ENCODE measurements around the gene DMRTB1. TPM values are rescaled to one million over a fixed set of nuclear protein-coding genes. Genes with fewer than 3 reads are reported as not detected.

DMRTB1 gene
- total RNA-seq, 2 experiments from 2014 or later = not detected

DNA sequence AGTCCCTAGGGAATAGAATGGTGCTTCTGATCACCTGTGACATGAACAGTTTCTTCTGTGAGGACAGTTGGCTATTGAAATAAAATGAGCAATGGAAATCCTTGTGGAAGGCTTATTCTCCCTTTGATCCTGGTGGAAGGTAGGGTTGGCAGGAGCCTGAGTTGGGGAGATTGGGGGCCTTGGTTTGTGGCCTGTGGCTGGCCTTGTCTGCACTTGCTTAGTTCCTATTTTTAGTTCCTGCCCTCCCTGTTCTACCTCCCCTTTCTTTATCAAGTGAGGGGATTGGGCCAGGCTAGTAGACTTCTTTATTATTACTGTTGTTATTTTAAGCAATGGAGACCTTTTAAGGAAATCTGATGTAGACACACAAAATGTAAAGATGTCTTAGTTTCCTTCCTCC lies 8.2 kb downstream of the DMRTB1 start:
- no peaks in the 10 kb centered on the region for H3K27me3 Mint-ChIP-seq
- no peaks in the 10 kb centered on the region for H3K36me3 Mint-ChIP-seq
- H3K27ac Mint-ChIP-seq = no peak overlapping the region
- no peaks in the 10 kb centered on the region for H3K4me1 Mint-ChIP-seq
- DNase-seq = no peak
- no peak overlapping the region for H3K4me3 Mint-ChIP-seq
- no peaks in the 10 kb centered on the region for H3K9me3 Mint-ChIP-seq

DNA sequence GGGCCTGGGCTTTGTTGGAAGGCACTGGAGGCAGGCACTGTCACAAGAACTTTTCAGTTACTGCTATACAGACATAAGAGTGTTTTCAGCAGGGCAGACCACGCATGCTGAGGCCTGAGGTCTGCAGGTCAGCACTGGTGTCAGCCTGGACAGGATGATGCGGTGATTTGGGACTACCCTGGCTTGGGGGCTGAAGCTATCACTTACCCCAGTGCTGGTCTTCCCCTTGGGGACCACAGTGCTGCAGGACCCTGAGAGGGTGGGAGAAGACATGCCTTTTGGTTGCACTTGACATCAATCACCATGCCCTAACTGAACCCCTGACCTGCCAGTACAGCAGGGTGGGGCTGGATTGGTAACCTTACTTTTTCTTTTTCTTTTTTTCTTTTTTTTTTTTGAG lies 9.2 kb downstream of the DMRTB1 start:
- DNase-seq = no peak
- no peak overlapping the region for H3K27ac Mint-ChIP-seq
- no peaks in the 10 kb centered on the region for H3K9me3 Mint-ChIP-seq
- H3K4me1 Mint-ChIP-seq = no peaks in the 10 kb centered on the region
- no peaks in the 10 kb centered on the region for H3K27me3 Mint-ChIP-seq
- H3K4me3 Mint-ChIP-seq = no peak overlapping the region
- no peaks in the 10 kb centered on the region for H3K36me3 Mint-ChIP-seq

DNA sequence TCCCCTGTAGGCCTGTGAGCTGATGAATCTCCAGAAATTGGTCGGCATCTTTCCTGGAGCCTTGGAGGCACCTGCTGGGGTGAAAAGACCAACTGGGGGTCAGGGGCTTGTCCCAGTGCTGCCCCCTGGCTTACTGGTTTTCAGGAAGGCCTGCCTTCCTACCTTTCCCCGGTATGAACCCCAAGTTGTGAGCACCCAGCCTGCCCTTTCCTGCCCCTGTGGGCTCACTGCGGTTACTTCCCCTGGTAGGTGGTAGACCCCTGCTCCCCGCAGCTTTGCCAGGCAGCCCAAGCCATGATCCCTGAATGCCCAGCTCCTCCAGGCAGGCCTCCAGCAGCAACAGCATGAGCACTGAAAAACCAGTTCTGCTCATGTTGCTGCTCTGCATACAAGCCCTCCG lies 10.2 kb downstream of the DMRTB1 start:
- H3K4me1 Mint-ChIP-seq = no peaks in the 10 kb centered on the region
- no peak overlapping the region for H3K4me3 Mint-ChIP-seq
- DNase-seq = no peak
- H3K27ac Mint-ChIP-seq = no peak overlapping the region
- no peaks in the 10 kb centered on the region for H3K36me3 Mint-ChIP-seq
- H3K9me3 Mint-ChIP-seq = no peaks in the 10 kb centered on the region
- no peaks in the 10 kb centered on the region for H3K27me3 Mint-ChIP-seq

DNA sequence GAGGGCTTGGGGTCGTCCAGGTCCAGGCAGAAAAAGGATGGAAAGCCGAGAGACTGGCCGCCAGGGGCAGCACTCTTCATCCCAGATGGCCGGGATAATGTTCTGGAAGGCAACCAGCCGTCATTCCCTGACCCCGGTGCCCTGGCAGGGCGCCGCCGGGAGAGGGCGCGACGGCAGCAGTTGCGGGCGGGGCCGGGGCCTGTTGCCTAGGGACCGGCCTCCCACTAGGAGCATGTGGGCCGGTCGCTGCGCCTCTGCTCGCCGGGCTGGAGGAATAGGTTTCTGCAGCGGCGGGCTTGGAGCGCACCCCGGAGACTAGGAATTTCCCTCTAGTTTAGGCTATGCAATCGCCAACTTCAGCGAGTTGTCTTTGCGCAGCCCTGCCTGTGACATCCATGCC lies 11.0 kb downstream of the DMRTB1 start:
- H3K4me1 Mint-ChIP-seq = no peaks in the 10 kb centered on the region
- H3K9me3 Mint-ChIP-seq = no peaks in the 10 kb centered on the region
- no peak for DNase-seq
- H3K27me3 Mint-ChIP-seq = no peaks in the 10 kb centered on the region
- H3K36me3 Mint-ChIP-seq = no peaks in the 10 kb centered on the region
- no peak overlapping the region for H3K27ac Mint-ChIP-seq
- H3K4me3 Mint-ChIP-seq = no peak overlapping the region

DNA sequence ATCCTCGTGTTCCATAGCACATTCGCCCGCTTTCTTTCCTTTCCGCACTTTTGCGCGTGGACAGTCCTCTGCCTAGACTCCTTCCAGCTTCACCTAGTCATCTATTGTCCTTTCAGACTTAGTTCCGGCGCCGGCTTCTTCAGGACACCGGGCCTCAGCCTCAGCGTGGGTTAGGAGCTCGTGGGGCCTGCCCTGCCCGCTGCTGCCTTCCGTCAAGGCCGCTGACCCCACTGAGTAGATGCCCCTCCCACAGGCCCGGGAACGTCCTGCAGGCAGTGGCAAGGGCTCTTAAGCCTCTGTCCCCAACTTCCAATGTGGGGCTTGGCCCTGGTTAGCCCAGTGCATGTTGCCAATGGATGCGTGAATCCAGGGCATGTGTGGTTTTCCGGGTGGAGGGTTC lies 11.4 kb downstream of the DMRTB1 start:
- no peak overlapping the region for H3K4me3 Mint-ChIP-seq
- H3K9me3 Mint-ChIP-seq = no peaks in the 10 kb centered on the region
- no peaks in the 10 kb centered on the region for H3K27me3 Mint-ChIP-seq
- DNase-seq = no peak
- H3K4me1 Mint-ChIP-seq = no peaks in the 10 kb centered on the region
- no peaks in the 10 kb centered on the region for H3K36me3 Mint-ChIP-seq
- H3K27ac Mint-ChIP-seq = no peak overlapping the region

DNA sequence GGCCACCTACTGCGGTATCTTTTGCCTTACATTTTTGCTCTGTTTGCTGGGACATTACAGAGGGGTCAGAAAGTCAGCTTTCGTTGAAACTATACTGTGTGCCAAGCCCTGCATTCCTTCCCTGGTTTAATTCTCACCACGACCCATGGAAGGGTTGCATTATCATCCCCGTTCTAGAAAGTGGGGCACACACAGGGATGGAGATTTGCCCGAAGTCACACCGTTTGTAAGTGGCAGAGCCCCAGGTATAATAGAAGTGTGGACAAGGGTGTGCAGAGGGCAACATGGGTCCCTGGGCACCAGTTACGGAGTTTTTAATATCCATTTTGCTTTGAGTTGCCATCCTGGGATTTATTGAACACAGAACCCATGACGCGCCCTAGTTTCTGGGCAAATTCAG lies 11.8 kb downstream of the DMRTB1 start:
- Mint-ChIP-seq H3K27ac (no peak overlapping the region), H3K4me3 (no peak overlapping the region), H3K9me3 (no peaks in the 10 kb centered on the region), H3K4me1 (no peaks in the 10 kb centered on the region), H3K27me3 (no peaks in the 10 kb centered on the region), H3K36me3 (no peaks in the 10 kb centered on the region)
- DNase-seq = no peak

DNA sequence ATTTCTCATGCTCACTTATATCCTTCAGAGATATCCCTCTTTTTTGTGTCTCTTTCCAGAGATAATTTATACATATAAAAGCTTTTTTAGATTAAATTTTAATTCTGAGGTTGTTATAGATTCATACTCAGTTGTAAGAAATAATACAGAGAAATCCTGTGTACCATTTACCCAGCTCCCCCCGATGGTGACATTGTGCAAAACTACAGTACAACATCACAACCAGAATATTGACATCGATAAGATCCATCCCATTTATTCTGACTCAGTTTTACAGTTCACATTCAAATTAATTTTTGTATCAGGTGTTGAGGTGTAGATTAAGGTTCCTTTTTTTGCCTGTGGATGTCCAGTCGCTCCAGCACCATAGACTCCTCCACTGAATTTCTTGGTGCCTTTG lies 14.3 kb downstream of the DMRTB1 start:
- H3K4me3 Mint-ChIP-seq = no peak overlapping the region

DNA sequence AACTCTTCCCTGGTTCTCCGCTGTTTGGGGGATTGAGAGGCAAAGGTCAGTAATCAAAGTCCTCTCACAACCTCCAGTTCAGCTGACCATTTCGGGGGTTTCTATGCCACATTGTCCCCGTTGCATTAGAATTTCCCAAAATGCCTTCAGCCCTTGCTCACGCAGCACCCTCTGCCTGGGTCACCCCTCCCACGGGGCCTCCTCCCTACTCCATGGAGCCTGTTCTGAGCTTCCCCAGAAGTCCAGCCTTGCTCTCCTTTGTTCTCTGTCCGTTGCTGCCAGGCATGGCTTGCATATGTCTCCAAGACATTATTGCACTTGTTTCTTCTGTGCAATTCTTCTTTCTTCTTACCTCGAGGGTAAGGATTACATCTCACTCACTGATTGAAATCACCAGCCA lies 16.5 kb downstream of the DMRTB1 start:
- Mint-ChIP-seq H3K27ac (no peak overlapping the region), H3K9me3 (no peaks in the 10 kb centered on the region), H3K36me3 (no peaks in the 10 kb centered on the region), H3K4me3 (no peak overlapping the region), H3K4me1 (no peaks in the 10 kb centered on the region), H3K27me3 (no peaks in the 10 kb centered on the region)
- no peak for DNase-seq

More for the DNA sequence above, 14.3 kb downstream of the DMRTB1 start:
- no peak overlapping the region for H3K27ac Mint-ChIP-seq
- no peaks in the 10 kb centered on the region for H3K4me1 Mint-ChIP-seq
- H3K9me3 Mint-ChIP-seq = no peaks in the 10 kb centered on the region
- no peaks in the 10 kb centered on the region for H3K27me3 Mint-ChIP-seq
- no peak for DNase-seq
- no peaks in the 10 kb centered on the region for H3K36me3 Mint-ChIP-seq

DNA sequence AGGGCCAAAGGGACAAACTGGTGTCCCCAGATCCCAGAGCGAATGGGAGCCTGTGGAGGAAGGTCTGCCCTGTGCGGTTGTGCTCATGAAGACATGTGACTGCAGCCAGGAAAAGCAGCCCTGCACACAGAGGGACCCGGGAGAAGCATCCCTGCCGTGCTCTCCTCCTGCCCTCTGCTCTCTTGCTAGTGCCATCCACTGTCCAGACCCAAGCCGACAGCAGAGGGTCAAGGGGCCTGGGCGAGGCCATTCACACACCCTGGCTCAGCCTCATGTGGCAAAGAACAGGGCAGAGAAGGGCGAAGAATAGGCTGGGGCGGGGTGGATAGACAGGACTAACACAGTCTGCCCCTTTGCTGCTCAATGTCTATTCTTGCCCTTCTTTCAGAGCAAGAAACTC lies 17.4 kb downstream of the DMRTB1 start:
- DNase-seq = no peak
- no peaks in the 10 kb centered on the region for H3K9me3 Mint-ChIP-seq
- no peaks in the 10 kb centered on the region for H3K27me3 Mint-ChIP-seq

DNA sequence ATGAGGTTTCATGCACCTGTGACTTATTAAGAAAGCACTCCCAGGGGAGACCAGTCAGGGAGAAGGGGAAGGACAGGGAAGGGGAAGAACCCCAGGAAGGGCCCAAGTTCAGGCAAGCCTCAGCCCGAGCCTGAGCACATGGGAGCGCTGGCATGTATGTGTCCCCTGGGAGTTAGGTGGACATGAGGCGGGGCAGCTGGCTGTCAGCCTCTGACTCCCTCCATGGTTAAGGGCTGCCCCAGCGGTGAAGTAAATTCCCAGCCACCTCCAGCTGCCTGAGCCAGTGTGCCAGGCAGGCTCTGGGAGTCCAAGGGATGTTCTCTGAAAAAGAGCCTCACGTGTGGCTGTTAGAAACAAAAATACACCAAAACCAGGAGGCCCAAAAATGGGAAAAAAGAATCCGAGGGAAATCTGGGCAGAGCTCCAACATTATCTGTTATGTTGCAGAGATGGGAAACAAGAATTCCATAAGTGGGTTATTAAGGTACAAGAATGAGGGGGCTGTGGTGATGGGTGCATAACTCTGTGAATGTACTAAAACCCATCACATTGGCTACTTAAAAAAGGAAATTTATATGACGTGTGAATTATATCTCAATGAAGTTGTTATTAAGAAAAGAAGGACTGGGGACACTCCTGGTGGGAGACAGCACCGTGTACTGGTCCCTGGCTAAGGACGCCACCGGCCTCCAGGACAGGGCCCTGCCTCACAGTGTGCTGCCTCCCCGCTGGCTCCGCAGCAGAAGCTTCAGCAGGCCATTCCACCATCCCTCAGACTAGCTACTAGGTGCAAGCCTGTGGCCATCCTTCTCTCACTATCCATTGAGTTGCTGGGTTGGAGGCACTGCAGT lies 18.7 kb downstream of the DMRTB1 start:
- Mint-ChIP-seq H3K27ac (no peak overlapping the region), H3K4me1 (no peaks in the 10 kb centered on the region), H3K4me3 (no peak overlapping the region), H3K27me3 (no peaks in the 10 kb centered on the region), H3K36me3 (no peaks in the 10 kb centered on the region), H3K9me3 (no peaks in the 10 kb centered on the region)
- no peak for DNase-seq

More for the DNA sequence above, 17.4 kb downstream of the DMRTB1 start:
- H3K4me3 Mint-ChIP-seq = no peak overlapping the region
- H3K4me1 Mint-ChIP-seq = no peaks in the 10 kb centered on the region
- no peaks in the 10 kb centered on the region for H3K36me3 Mint-ChIP-seq
- no peak overlapping the region for H3K27ac Mint-ChIP-seq

DNA sequence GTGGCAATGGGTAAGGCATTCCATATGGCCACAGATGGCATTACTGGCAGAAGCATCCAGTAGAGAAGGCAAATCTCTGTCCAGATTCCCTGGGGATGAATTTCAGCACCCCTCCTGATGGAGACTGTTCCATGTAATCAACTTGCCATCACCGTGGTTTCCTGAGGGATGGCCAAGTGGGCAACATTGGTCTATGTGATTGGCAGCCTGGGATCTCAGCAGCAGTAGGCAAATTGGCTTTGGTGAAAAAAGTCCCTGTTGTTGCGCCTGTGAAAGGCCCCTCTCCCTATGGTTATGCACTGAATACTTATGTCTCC lies 19.3 kb downstream of the DMRTB1 start:
- no peaks in the 10 kb centered on the region for H3K27me3 Mint-ChIP-seq
- no peak overlapping the region for H3K4me3 Mint-ChIP-seq
- no peak overlapping the region for H3K27ac Mint-ChIP-seq
- H3K9me3 Mint-ChIP-seq = no peaks in the 10 kb centered on the region
- H3K4me1 Mint-ChIP-seq = no peaks in the 10 kb centered on the region
- no peaks in the 10 kb centered on the region for H3K36me3 Mint-ChIP-seq
- no peak for DNase-seq

DNA sequence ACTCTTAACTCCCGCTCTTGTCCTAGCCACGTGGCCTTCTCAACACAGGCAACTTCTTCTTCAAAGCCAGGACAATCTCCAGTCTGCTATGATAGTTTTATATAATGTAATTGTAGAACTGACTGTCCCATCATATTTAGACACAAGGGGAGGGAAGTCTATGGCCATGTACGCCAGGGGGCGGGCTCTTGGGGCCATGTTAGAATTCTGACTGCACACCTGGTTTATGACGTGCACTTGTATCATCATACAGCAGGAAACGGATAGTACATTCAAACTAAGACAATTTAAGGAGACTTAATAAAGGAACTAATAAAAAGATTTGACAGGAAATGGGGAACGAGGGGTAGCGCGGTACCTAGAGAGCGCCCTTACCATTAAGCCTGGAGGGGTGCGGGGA lies 21.5 kb downstream of the DMRTB1 start:
- Mint-ChIP-seq H3K4me3 (no peak overlapping the region), H3K4me1 (no peaks in the 10 kb centered on the region), H3K27me3 (peaks cover 9% of the 10 kb centered on the region), H3K9me3 (no peaks in the 10 kb centered on the region), H3K27ac (no peak overlapping the region), H3K36me3 (no peaks in the 10 kb centered on the region)
- no peak for DNase-seq

DNA sequence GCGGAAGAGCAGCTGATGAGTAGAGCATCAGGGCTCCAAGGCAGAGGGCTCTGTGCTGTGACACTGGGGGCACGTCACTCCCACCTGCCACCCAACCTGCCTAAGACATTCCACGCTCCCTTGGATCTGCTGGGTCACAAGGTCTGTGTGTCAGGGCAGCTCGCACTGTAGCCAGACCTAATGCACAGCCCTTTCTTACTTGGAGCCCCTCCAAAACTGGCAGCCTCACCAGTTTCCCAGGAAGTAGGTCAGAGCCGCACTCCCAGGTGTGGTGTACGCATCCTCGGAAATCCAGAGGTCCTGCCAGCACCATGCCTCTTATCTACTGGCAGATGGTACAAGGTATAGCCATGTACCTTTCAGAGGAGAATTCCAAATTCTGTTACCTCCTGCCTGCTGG lies 22.3 kb downstream of the DMRTB1 start:
- H3K9me3 Mint-ChIP-seq = no peaks in the 10 kb centered on the region
- H3K36me3 Mint-ChIP-seq = no peaks in the 10 kb centered on the region
- no peak overlapping the region for H3K4me3 Mint-ChIP-seq
- no peaks in the 10 kb centered on the region for H3K4me1 Mint-ChIP-seq
- H3K27ac Mint-ChIP-seq = no peak overlapping the region
- H3K27me3 Mint-ChIP-seq = peaks cover 13% of the 10 kb centered on the region
- no peak for DNase-seq

DNA sequence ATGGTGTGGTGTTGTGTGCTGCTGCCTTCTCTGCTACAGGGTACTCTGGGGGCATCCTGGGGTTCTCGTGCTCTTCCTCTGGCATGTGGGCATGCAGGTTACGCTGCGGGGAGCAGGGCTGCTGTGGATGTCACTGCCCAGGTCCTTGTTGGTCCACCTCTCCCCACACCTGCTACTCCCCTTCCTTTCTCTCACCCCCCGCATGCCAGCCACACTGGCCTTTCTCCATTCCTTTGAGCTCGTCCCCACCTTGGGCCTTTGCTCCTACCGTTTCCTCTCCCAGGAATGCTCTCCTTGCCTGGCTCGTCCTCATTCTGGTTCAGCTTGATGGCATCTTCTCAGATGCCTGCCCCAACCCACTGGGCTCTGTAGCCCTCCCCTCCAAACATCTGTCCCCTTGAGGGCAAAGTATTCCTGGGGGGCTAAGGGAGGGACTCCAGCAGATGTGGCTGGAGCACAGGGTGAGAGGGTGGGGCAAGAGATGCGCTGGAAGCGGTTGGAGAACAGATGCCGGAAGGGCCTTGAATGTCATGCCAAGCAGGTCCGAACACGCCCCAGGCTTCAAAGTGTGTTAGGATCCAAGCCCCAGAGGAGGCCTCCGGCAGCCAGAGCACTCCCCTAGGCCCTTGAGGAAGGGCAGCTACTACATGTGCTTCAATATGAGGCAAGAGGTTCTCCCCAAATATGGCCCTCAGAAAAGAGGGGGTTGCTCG lies 23.4 kb downstream of the DMRTB1 start:
- Mint-ChIP-seq H3K4me3 (no peak overlapping the region), H3K9me3 (no peaks in the 10 kb centered on the region), H3K36me3 (no peaks in the 10 kb centered on the region), H3K4me1 (no peaks in the 10 kb centered on the region), H3K27ac (no peak overlapping the region), H3K27me3 (peaks cover 15% of the 10 kb centered on the region)
- no peak for DNase-seq

DNA sequence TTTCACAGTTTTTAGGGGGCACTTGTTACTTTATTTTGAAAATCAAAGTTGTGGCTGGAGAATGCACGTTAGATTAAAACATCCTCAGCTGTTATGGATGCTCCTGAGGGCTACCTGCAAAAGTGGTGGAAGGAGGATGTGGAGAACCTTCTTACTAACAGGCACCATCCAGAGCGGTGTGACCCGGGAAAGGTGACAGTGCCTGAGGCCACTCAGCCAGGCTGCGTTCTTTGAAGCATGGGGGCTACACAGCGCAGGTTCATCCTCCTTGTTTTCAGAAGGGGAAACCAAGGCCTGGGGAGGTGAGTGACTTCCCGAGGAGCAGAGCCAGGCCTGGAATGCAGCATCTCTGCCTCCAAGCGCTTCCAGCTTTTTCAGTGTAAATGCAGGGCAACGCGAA lies 24.0 kb downstream of the DMRTB1 start:
- Mint-ChIP-seq H3K27me3 (peaks cover 18% of the 10 kb centered on the region), H3K4me3 (no peak overlapping the region), H3K9me3 (no peaks in the 10 kb centered on the region), H3K36me3 (no peaks in the 10 kb centered on the region), H3K4me1 (no peaks in the 10 kb centered on the region), H3K27ac (no peak overlapping the region)
- no peak for DNase-seq

DNA sequence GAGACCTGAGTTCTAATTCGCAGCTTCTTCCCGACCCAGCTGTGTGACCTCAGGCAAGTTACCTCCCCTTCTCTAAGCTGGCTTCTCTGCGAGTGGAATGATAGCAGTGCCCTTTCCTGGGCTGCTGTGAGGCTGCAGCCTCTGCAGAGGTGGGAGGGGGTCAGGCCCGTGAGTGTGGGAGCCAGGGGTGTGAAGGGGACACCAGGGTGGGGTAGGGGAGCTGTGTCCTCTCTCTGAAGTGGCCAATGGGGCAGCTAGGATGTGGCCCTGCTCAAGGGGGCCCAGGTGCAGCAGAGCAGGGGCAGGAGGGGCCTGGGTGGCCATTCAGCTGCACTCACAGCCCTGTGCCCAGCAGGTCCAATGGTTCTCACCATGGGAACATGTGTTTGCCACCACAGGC lies 24.5 kb downstream of the DMRTB1 start:
- H3K9me3 Mint-ChIP-seq = no peaks in the 10 kb centered on the region
- no peak overlapping the region for H3K4me3 Mint-ChIP-seq
- H3K27me3 Mint-ChIP-seq = peaks cover 20% of the 10 kb centered on the region
- H3K4me1 Mint-ChIP-seq = no peaks in the 10 kb centered on the region
- no peak overlapping the region for H3K27ac Mint-ChIP-seq
- no peaks in the 10 kb centered on the region for H3K36me3 Mint-ChIP-seq
- no peak for DNase-seq

Measured in activated naive CD8-positive, alpha-beta T cell treated with anti-CD3 and anti-CD28 coated beads for 36 hours (primary cell).